Measurements from ENCODE around the gene SLIT3.

Gene SLIT3

DNA sequence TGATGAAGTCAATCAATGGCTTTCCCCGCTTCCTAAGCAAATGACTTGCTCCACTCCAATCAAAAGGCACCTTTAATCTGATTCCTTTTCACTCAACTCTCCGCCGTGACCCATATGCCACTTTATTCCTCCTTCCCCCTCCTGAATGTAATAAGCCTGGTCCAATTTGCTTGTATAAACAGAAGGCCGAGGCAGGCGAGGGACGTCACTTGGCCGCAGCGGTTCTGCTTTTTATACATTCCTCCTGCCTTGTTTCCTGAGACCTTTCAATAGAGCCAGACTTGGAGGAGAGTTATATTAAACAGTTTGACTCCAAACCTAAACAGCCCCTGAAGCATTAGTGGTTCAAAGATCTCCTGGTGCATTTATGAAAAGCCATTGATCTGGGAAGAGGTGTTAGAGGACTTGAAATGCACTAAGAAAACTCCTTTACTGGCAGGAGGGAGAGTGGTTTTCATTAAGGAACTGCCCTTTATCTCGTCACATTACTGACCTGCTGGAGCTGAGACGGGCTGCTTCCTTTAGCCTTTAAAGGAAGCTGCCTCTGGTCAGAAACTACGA is 273.4 kb downstream of the SLIT3 start:
- Histone ChIP-seq H3K36me3 (replicated peaks) (no peaks in the 10 kb centered on the region), H3K27me3 (replicated peaks) (no peaks in the 10 kb centered on the region), H3K4me3 (ENCODE audit: low read depth, low read length) (no peak overlapping the region), H3K27ac (no peak overlapping the region)
- in situ Hi-C loops (cut with HindIII; ENCODE audit: low pct_ligation_motif_present, low sequenced_read_pairs) = no loop called here
- TF ChIP-seq, protein P1, sequence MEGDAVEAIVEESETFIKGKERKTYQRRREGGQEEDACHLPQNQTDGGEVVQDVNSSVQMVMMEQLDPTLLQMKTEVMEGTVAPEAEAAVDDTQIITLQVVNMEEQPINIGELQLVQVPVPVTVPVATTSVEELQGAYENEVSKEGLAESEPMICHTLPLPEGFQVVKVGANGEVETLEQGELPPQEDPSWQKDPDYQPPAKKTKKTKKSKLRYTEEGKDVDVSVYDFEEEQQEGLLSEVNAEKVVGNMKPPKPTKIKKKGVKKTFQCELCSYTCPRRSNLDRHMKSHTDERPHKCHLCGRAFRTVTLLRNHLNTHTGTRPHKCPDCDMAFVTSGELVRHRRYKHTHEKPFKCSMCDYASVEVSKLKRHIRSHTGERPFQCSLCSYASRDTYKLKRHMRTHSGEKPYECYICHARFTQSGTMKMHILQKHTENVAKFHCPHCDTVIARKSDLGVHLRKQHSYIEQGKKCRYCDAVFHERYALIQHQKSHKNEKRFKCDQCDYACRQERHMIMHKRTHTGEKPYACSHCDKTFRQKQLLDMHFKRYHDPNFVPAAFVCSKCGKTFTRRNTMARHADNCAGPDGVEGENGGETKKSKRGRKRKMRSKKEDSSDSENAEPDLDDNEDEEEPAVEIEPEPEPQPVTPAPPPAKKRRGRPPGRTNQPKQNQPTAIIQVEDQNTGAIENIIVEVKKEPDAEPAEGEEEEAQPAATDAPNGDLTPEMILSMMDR (IDR thresholded peaks at IDR 0.05; ENCODE audit: low read depth, low read length, missing control alignments) = no peak
- DNase-seq = no peak

DNA sequence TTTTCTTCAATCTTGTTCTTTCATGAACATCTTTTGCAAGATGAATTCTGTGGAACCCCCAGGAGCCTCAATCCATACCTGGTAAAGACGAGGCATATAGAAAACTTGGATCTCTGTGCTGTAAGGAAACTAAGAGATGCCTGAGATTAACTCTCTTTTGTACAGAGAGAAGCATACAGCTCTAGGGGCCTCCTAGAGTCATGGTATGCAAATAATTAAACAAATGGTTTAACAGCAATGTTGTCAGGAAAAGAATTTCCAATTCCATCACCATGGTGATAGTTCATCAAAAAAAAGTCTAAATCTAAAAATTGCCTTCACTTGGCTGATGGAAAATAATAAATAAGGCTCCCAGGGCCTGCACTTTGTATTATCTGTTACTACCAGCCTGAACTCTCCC is 275.4 kb downstream of the SLIT3 start:
- Histone ChIP-seq H3K27ac (no peak overlapping the region), H3K27me3 (replicated peaks) (no peaks in the 10 kb centered on the region), H3K4me3 (ENCODE audit: low read depth, low read length) (no peak overlapping the region), H3K36me3 (replicated peaks) (no peaks in the 10 kb centered on the region)
- in situ Hi-C loops (cut with HindIII; ENCODE audit: low pct_ligation_motif_present, low sequenced_read_pairs) = no loop called here
- TF ChIP-seq, protein P1 (IDR thresholded peaks at IDR 0.05; ENCODE audit: low read depth, low read length, missing control alignments) = no peak
- DNase-seq = no peak

DNA sequence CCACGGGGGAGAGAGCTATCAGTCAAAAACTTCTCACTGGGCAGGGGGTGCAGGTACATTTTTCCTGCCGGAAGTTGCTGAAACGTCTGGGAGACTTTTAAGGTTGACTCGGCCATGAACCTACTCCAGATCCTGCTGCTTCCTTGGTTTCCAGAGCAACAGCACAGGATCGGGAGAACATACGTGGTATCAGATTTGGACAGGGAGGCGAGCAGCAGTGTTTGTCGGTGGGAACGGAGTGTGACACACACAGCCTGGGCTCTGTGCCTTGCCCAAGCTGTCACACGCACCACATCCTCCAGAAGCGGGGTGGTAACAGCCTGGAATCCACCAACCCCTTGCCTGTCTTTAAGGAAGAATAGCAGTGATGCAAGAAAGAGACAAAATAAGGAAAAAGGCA is 276.5 kb downstream of the SLIT3 start:
- Histone ChIP-seq H3K27me3 (replicated peaks) (no peaks in the 10 kb centered on the region), H3K4me3 (ENCODE audit: low read depth, low read length) (no peak overlapping the region), H3K36me3 (replicated peaks) (no peaks in the 10 kb centered on the region), H3K27ac (no peak overlapping the region)
- in situ Hi-C loops (cut with HindIII; ENCODE audit: low pct_ligation_motif_present, low sequenced_read_pairs) = no loop called here
- no peak for DNase-seq
- TF ChIP-seq, protein P1 (IDR thresholded peaks at IDR 0.05; ENCODE audit: low read depth, low read length, missing control alignments) = no peak

DNA sequence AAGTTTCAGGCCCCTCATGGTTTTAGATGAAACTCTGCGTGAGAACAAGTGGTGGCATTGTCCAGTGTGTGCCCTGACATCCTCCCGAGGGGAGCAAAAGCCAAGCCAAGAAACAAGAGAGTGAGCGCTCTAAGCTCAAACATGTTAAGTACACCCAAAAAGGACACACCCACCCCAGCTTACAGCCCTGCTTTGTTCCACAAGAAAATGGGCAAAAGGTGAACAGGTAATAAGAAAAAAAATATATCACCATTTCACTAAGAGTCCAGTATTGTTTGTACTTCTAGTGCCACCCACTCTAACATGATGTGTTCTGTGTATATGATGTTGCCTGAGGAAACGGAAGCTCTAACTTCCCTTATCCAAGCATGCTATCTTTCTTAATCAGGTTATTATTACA is 278.2 kb downstream of the SLIT3 start:
- no peak overlapping the region for H3K4me3 ChIP-seq (ENCODE audit: low read depth, low read length)
- TF ChIP-seq, protein P1 (IDR thresholded peaks at IDR 0.05; ENCODE audit: low read depth, low read length, missing control alignments) = no peak
- in situ Hi-C loops (cut with HindIII; ENCODE audit: low pct_ligation_motif_present, low sequenced_read_pairs) = no loop called here
- H3K36me3 ChIP-seq (replicated peaks) = no peaks in the 10 kb centered on the region
- H3K27ac ChIP-seq = no peak overlapping the region
- no peaks in the 10 kb centered on the region for H3K27me3 ChIP-seq (replicated peaks)
- no peak for DNase-seq

DNA sequence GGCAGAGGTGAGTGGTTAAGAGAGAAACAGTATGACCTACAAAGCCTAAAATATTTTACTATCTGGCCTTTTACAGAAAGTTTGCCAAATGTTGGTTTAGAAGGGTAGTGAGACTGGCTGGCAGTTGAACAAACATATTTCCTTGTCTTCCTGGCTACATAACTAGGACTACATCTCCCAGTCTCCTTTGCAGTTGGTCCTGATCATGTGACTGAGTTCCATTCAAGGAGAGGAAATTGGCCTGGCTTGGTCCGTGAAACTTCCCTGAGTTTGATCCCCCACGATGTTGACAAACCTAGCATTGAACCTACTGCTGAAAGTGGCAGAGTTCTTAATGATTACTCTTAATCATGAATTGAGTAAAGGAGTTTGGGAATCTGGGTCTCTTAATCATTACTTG is 280.8 kb downstream of the SLIT3 start:
- Histone ChIP-seq H3K27me3 (replicated peaks) (no peaks in the 10 kb centered on the region), H3K36me3 (replicated peaks) (no peaks in the 10 kb centered on the region), H3K4me3 (ENCODE audit: low read depth, low read length) (no peak overlapping the region), H3K27ac (no peak overlapping the region)
- in situ Hi-C loops (cut with HindIII; ENCODE audit: low pct_ligation_motif_present, low sequenced_read_pairs) = no loop called here
- TF ChIP-seq, protein P1 (IDR thresholded peaks at IDR 0.05; ENCODE audit: low read depth, low read length, missing control alignments) = no peak
- peak; percentile 26 for DNase-seq

DNA sequence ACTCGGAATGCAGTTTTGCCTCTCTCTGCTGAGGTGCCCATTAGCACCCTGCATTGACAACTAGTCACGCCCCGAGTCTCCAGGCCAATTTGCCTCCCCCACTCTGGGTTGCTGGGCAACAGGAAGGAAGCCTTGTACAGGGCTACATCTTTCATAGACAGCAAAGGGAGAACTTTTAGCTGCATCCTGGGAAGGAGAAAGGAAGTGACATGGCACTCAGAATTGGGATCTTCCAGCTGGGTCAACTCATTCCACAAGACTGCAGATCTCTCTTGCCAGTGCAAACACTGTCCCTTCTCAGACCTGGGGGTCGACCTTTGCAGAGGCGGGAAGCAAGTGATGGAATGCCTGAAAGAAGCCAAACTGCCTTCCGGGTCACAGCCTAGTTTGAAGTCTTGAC is 282.0 kb downstream of the SLIT3 start:
- Histone ChIP-seq H3K36me3 (replicated peaks) (no peaks in the 10 kb centered on the region), H3K4me3 (ENCODE audit: low read depth, low read length) (no peak overlapping the region), H3K27ac (no peak overlapping the region), H3K27me3 (replicated peaks) (no peaks in the 10 kb centered on the region)
- no peak for DNase-seq
- in situ Hi-C loops (cut with HindIII; ENCODE audit: low pct_ligation_motif_present, low sequenced_read_pairs) = no loop called here
- TF ChIP-seq, protein P1 (IDR thresholded peaks at IDR 0.05; ENCODE audit: low read depth, low read length, missing control alignments) = no peak
